ENCODE measurements around the gene AADACL4. TPM values are rescaled to one million over a fixed set of nuclear protein-coding genes. Genes with fewer than 3 reads are reported as not detected.

AADACL4 gene
- total and polyA plus RNA-seq, 9 of the 15 experiments (the other 6 are each of a cell fraction or from before 2014, with no cell fraction given), result not detected

DNA sequence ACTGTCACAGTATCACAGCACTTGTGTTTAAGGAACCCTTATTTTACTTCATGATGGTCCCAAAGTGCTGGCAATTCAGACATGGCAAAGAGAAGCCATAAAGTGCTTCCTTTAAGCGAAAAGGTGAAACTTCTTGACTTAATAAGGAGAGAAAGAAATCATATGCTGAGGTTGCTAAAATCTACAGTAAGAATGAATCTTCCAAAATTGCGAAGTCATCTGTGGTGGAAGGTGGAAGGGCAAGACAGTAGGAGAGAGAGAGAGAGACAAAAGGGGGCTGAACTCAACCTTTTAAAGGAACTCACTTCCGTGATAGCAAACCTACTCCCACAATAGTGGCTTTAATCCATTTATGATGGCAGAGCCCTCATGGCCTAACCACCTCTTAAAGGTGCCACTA is 52.8 kb downstream of the AADACL4 start:
- no peaks in the 10 kb centered on the region for H4K20me1 ChIP-seq (replicated peaks; ENCODE audit: control insufficient read depth, insufficient read depth, low read length)
- no peaks in the 10 kb centered on the region for H3K79me2 ChIP-seq (ENCODE audit: control insufficient read depth, insufficient read depth, low read length)
- intact Hi-C loops (cut with micrococcal nuclease), result no loop called here
- in situ Hi-C loops (cut with MboI), result no loop called here
- no peaks in the 10 kb centered on the region for H3K9me3 ChIP-seq (replicated peaks; ENCODE audit: control insufficient read depth, insufficient read depth, low read depth, low read length)
- H3K4me3 ChIP-seq, result no peak overlapping the region
- H3K4me1 ChIP-seq (replicated peaks in 1 of 2; ENCODE audit: control insufficient read depth in 2 of 2, insufficient read depth in 2 of 2, low read length in 2 of 2), result no peaks in the 10 kb centered on the region
- H3K27me3 ChIP-seq (ENCODE audit: control insufficient read depth in 2 of 2, insufficient read depth in 2 of 2, low read length in 2 of 2), result peaks cover 13 to 21% of the 10 kb centered on the region in 2 experiments
- ATAC-seq (no peak), DNase-seq (ENCODE audit: extremely low read depth in 1 of 4, low spot score in 3 of 4) (no peak), FAIRE-seq (no peak)
- no peak overlapping the region for H3K9ac ChIP-seq (ENCODE audit: insufficient read depth in 1 of 2, low read depth in 2 of 2, low read length in 2 of 2)
- no peak overlapping the region for H3K27ac ChIP-seq (ENCODE audit: extremely low read depth, low read depth, low read length)
- H2AFZ ChIP-seq (ENCODE audit: low read depth, low read length), result no peak overlapping the region
- no peak overlapping the region for H3K4me2 ChIP-seq (ENCODE audit: insufficient read depth, low read length)
- no peaks in the 10 kb centered on the region for H3K36me3 ChIP-seq (ENCODE audit: control insufficient read depth, insufficient read depth, low read length)
- POLR2A ChIA-PET, result no interaction called here
- 1% methylated on average over 3 of the region's 3 CpGs for WGBS (ENCODE audit: insufficient coverage, low coverage, missing lambda C conversion rate)
- CTCF ChIA-PET (ENCODE audit: low intra/inter-chr PET ratio), result no interaction called here
- BruUV-seq (replicated peaks), result no TSS peak
- H3K9me1 ChIP-seq (ENCODE audit: control insufficient read depth, insufficient read depth, low read length), result no peaks in the 10 kb centered on the region
- TF ChIP-seq ZZZ3 (IDR thresholded peaks at IDR 0.05) (no peak), IRF2 (CRISPR knock-in tag; IDR thresholded peaks at IDR 0.05) (no peak), ZNF3 (CRISPR knock-in tag; IDR thresholded peaks at IDR 0.05) (no peak), ZBTB7A (IDR thresholded peaks at IDR 0.05; ENCODE audit: borderline replicate concordance, control insufficient read depth, low read depth, low read length) (no peak), NFYB (IDR thresholded peaks at IDR 0.05; ENCODE audit: extremely low read depth, insufficient read length) (no peak), NFRKB (IDR thresholded peaks at IDR 0.05; ENCODE audit: low read depth) (no peak), RHOXF2B (CRISPR knock-in tag; conservative IDR thresholded peaks at IDR 0.05) (no peak), RAD21 (CRISPR knock-in tag; conservative IDR thresholded peaks at IDR 0.05 in 1 of 2, IDR thresholded peaks at IDR 0.05 in 1 of 2) (no peak), ZKSCAN1 (IDR thresholded peaks at IDR 0.05; ENCODE audit: low read depth, low read length) (no peak), TEAD4 (IDR thresholded peaks at IDR 0.05; ENCODE audit: low read length) (no peak), TEAD4 (CRISPR knock-in tag; IDR thresholded peaks at IDR 0.05; ENCODE audit: borderline replicate concordance) (no peak), MEIS2 (IDR thresholded peaks at IDR 0.05; ENCODE audit: partially characterized antibody) (no peak), SMARCA5 (IDR thresholded peaks at IDR 0.05) (no peak), ZNF316 (IDR thresholded peaks at IDR 0.05) (peak; percentile 95), NFE2 (IDR thresholded peaks at IDR 0.05; ENCODE audit: low read depth) (peak; percentile 81), ELF4 (CRISPR knock-in tag; IDR thresholded peaks at IDR 0.05) (no peak), TEAD1 (CRISPR knock-in tag; IDR thresholded peaks at IDR 0.05) (no peak), NFXL1 (CRISPR knock-in tag; IDR thresholded peaks at IDR 0.05) (no peak), ZNF766 (CRISPR knock-in tag; conservative IDR thresholded peaks at IDR 0.05) (0 out of 2 replicates have a peak, but pooled peaks have one; percentile 35), C11orf30 (IDR thresholded peaks at IDR 0.05; ENCODE audit: low read depth) (peak; percentile 90), PHB2 (IDR thresholded peaks at IDR 0.05; ENCODE audit: low read depth) (no peak), ZNF589 (CRISPR knock-in tag; IDR thresholded peaks at IDR 0.05; ENCODE audit: low read depth) (no peak), GTF2E2 (tag; IDR thresholded peaks at IDR 0.05) (no peak), MAFG (tag; conservative IDR thresholded peaks at IDR 0.05) (peak; percentile 90)
- TF ChIP-seq, protein P1, sequence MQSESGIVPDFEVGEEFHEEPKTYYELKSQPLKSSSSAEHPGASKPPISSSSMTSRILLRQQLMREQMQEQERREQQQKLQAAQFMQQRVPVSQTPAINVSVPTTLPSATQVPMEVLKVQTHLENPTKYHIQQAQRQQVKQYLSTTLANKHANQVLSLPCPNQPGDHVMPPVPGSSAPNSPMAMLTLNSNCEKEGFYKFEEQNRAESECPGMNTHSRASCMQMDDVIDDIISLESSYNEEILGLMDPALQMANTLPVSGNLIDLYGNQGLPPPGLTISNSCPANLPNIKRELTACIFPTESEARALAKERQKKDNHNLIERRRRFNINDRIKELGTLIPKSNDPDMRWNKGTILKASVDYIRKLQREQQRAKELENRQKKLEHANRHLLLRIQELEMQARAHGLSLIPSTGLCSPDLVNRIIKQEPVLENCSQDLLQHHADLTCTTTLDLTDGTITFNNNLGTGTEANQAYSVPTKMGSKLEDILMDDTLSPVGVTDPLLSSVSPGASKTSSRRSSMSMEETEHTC (IDR thresholded peaks at IDR 0.05), result no peak
- TF ChIP-seq, protein P2, sequence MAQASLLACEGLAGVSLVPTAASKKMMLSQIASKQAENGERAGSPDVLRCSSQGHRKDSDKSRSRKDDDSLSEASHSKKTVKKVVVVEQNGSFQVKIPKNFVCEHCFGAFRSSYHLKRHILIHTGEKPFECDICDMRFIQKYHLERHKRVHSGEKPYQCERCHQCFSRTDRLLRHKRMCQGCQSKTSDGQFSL (CRISPR knock-in tag; IDR thresholded peaks at IDR 0.05), result no peak
- TF ChIP-seq, protein P2 (tag; IDR thresholded peaks at IDR 0.05), result no peak

Measured in K562 (cell line).